GM12878 (cell line): ENCODE results near the gene COQ9.

Source experiments
- BCLAF1 ChIP-seq: fragments of 450-650 bp; IDR thresholded peaks from 2 replicates; pipeline ENCODE4 v1.6.1; 2017; ENCODE audit warnings: antibody characterized with exemption, mild to moderate bottlenecking, moderate library complexity
- KAT2A ChIP-seq: conservative IDR thresholded peaks from 2 replicates; pipeline ENCODE4 v1.6.1; 2011; ENCODE audit warnings: low read depth, low read length; ENCODE audit not compliant: control insufficient read depth
- MEF2B ChIP-seq: fragments of 450-650 bp; IDR thresholded peaks from 2 replicates; pipeline ENCODE4 v1.6.1; 2018; ENCODE audit warnings: mild to moderate bottlenecking, moderate library complexity; ENCODE audit not compliant: partially characterized antibody, poor library complexity, severe bottlenecking
- NRF1 ChIP-seq: conservative IDR thresholded peaks from 2 replicates; pipeline ENCODE4 v1.6.1; 2011; ENCODE audit warnings: mild to moderate bottlenecking, low read depth, low read length, improper control_type of control experiment
- POLR2AphosphoS5 ChIP-seq: IDR thresholded peaks from 2 replicates; pipeline ENCODE4 v1.6.1; 2011; ENCODE audit warnings: mild to moderate bottlenecking, low read length, inconsistent platforms
- RAD21 ChIP-seq: IDR thresholded peaks from 2 replicates; pipeline ENCODE4 v1.6.1; 2011; ENCODE audit warnings: mild to moderate bottlenecking, low read depth, low read length, moderate library complexity; ENCODE audit not compliant: insufficient read depth
- TAF1 ChIP-seq: IDR thresholded peaks from 2 replicates; pipeline ENCODE4 v1.6.1; 2011; ENCODE audit warnings: mild to moderate bottlenecking, low read depth, low read length, borderline replicate concordance
- USF2 ChIP-seq: IDR thresholded peaks from 2 replicates; pipeline ENCODE4 v1.6.1; 2011; ENCODE audit warnings: low read depth, low read length, improper control_type of control experiment, borderline replicate concordance
- ZZZ3 ChIP-seq: IDR thresholded peaks from 2 replicates; pipeline ENCODE4 v1.6.1; 2011; ENCODE audit warnings: low read depth; ENCODE audit not compliant: control insufficient read depth, insufficient read length
- TF ChIP-seq, protein P1 (sequence below), 3 experiments: IDR thresholded peaks in 2 of 3; conservative IDR thresholded peaks in 1 of 3; 2 replicates each; pipeline ENCODE4 v1.5.1; 2011; ENCODE audit warnings: low read depth in 3 of 3, low read length in 3 of 3, mild to moderate bottlenecking in 3 of 3, control low read depth in 2 of 3, moderate library complexity in 2 of 3, inconsistent platforms in 1 of 3, mixed read lengths in 1 of 3; ENCODE audit not compliant: control insufficient read depth in 2 of 3, insufficient read depth in 1 of 3; ENCODE audit errors: extremely low read depth in 1 of 3
- TF ChIP-seq, protein P2 (sequence below): IDR thresholded peaks from 2 replicates; pipeline ENCODE4 v1.6.1; 2012; ENCODE audit warnings: mild to moderate bottlenecking, low read depth, low read length
- TF ChIP-seq, protein P3 (sequence below): IDR thresholded peaks from 2 replicates; pipeline ENCODE4 v1.6.1; 2011; ENCODE audit warnings: mild to moderate bottlenecking, low read depth, low read length, moderate library complexity; ENCODE audit not compliant: insufficient replicate concordance

GRCh38 chr16:57423152-57423551 is 24.1 kb upstream of the COQ9 start:
- TF ChIP-seq KAT2A (no peak), NRF1 (no peak), USF2 (no peak), BCLAF1 (no peak), TAF1 (no peak), POLR2AphosphoS5 (no peak), MEF2B (no peak), RAD21 (no peak), ZZZ3 (no peak)
- TF ChIP-seq, protein P1, sequence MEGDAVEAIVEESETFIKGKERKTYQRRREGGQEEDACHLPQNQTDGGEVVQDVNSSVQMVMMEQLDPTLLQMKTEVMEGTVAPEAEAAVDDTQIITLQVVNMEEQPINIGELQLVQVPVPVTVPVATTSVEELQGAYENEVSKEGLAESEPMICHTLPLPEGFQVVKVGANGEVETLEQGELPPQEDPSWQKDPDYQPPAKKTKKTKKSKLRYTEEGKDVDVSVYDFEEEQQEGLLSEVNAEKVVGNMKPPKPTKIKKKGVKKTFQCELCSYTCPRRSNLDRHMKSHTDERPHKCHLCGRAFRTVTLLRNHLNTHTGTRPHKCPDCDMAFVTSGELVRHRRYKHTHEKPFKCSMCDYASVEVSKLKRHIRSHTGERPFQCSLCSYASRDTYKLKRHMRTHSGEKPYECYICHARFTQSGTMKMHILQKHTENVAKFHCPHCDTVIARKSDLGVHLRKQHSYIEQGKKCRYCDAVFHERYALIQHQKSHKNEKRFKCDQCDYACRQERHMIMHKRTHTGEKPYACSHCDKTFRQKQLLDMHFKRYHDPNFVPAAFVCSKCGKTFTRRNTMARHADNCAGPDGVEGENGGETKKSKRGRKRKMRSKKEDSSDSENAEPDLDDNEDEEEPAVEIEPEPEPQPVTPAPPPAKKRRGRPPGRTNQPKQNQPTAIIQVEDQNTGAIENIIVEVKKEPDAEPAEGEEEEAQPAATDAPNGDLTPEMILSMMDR (IDR thresholded peaks at IDR 0.05 in 2 of 3, conservative IDR thresholded peaks at IDR 0.05 in 1 of 3; ENCODE audit: control insufficient read depth in 2 of 3, extremely low read depth in 1 of 3, insufficient read depth in 1 of 3, low read depth in 3 of 3, low read length in 3 of 3): no peak
- TF ChIP-seq, protein P2, sequence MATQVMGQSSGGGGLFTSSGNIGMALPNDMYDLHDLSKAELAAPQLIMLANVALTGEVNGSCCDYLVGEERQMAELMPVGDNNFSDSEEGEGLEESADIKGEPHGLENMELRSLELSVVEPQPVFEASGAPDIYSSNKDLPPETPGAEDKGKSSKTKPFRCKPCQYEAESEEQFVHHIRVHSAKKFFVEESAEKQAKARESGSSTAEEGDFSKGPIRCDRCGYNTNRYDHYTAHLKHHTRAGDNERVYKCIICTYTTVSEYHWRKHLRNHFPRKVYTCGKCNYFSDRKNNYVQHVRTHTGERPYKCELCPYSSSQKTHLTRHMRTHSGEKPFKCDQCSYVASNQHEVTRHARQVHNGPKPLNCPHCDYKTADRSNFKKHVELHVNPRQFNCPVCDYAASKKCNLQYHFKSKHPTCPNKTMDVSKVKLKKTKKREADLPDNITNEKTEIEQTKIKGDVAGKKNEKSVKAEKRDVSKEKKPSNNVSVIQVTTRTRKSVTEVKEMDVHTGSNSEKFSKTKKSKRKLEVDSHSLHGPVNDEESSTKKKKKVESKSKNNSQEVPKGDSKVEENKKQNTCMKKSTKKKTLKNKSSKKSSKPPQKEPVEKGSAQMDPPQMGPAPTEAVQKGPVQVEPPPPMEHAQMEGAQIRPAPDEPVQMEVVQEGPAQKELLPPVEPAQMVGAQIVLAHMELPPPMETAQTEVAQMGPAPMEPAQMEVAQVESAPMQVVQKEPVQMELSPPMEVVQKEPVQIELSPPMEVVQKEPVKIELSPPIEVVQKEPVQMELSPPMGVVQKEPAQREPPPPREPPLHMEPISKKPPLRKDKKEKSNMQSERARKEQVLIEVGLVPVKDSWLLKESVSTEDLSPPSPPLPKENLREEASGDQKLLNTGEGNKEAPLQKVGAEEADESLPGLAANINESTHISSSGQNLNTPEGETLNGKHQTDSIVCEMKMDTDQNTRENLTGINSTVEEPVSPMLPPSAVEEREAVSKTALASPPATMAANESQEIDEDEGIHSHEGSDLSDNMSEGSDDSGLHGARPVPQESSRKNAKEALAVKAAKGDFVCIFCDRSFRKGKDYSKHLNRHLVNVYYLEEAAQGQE: no peak
- TF ChIP-seq, protein P3, sequence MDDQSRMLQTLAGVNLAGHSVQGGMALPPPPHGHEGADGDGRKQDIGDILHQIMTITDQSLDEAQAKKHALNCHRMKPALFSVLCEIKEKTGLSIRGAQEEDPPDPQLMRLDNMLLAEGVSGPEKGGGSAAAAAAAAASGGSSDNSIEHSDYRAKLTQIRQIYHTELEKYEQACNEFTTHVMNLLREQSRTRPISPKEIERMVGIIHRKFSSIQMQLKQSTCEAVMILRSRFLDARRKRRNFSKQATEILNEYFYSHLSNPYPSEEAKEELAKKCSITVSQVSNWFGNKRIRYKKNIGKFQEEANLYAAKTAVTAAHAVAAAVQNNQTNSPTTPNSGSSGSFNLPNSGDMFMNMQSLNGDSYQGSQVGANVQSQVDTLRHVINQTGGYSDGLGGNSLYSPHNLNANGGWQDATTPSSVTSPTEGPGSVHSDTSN: no peak
